CD8-positive, alpha-beta memory T cell (primary cell): ENCODE data around the gene MAP4K1. TPM values are rescaled to one million over a fixed set of nuclear protein-coding genes. Genes with fewer than 3 reads are reported as not detected.
A peak's percentile ranks its signal among the peaks of the same experiment; 100 is the strongest.
"Not testable (repeated sequence)": the region's sequence is repeated elsewhere in the genome, so short reads cannot be mapped to it uniquely, and the experiment has no call there.

Source experiments
- CTCF ChIA-PET: fragments of 350-600 bp; sonication (Branson Sonifier 250); formaldehyde crosslinking; loops from one replicate; lab custom pipeline; 2021; ENCODE audit warnings: antibody characterized with exemption; lab: Charles Lee
- POLR2A ChIA-PET: fragments of 350-600 bp; sonication (Branson Sonifier 250); formaldehyde crosslinking; loops from one replicate; lab custom pipeline; 2021; ENCODE audit warnings: antibody characterized with exemption; lab: Charles Lee
- DNase-seq, 5 donors: peaks; one replicate each; pipeline versions ENCODE4 v3.0.0 to v3.0.0-alpha.2; 2020 to 2022; ENCODE audit warnings: mixed read lengths in 1 of 5
- H3K27ac ChIP-seq: one replicate; pipeline ENCODE4 v1.7.0; 2013; ENCODE audit warnings: low read depth, mild to moderate bottlenecking, low read length, moderate library complexity
- H3K27me3 ChIP-seq: 2 replicates; pipeline ENCODE4 v1.7.0; 2013; ENCODE audit warnings: low read length, mild to moderate bottlenecking; ENCODE audit not compliant: insufficient read depth, poor library complexity, severe bottlenecking
- H3K36me3 ChIP-seq: 2 replicates; pipeline ENCODE4 v1.7.0; 2013; ENCODE audit warnings: mild to moderate bottlenecking, low read length, moderate library complexity; ENCODE audit not compliant: insufficient read depth
- H3K4me1 ChIP-seq: 2 replicates; pipeline ENCODE4 v1.7.0; 2013; ENCODE audit warnings: mild to moderate bottlenecking, low read length, moderate library complexity; ENCODE audit not compliant: insufficient read depth
- H3K4me3 ChIP-seq: 2 replicates; pipeline ENCODE4 v1.7.0; 2013; ENCODE audit warnings: mild to moderate bottlenecking, low read length
- H3K9me3 ChIP-seq: 2 replicates; pipeline ENCODE4 v1.7.0; 2013; ENCODE audit warnings: mild to moderate bottlenecking, low read length
- H3K27ac Mint-ChIP-seq, 8 donors: one replicate each; pipeline ENCODE4 v1.8.0; 2020 to 2021; ENCODE audit warnings: mixed read lengths in 8 of 8, mild to moderate bottlenecking in 6 of 8, inconsistent platforms in 3 of 8, moderate library complexity in 3 of 8
- H3K27me3 Mint-ChIP-seq, 2 donors: one replicate each; pipeline ENCODE4 v1.8.0; 2020 to 2021; ENCODE audit warnings: mixed read lengths in 2 of 2, mild to moderate bottlenecking in 1 of 2, moderate library complexity in 1 of 2
- H3K36me3 Mint-ChIP-seq, 3 donors: one replicate each; pipeline ENCODE4 v1.8.0; 2020 to 2021; ENCODE audit warnings: mixed read lengths in 3 of 3, inconsistent platforms in 1 of 3, mild to moderate bottlenecking in 1 of 3
- H3K4me1 Mint-ChIP-seq, 3 donors: one replicate each; pipeline ENCODE4 v1.8.0; 2020 to 2021; ENCODE audit warnings: mixed read lengths in 3 of 3, inconsistent platforms in 1 of 3, mild to moderate bottlenecking in 1 of 3
- H3K4me3 Mint-ChIP-seq, 7 donors: one replicate each; pipeline ENCODE4 v1.8.0; 2020 to 2021; ENCODE audit warnings: mixed read lengths in 7 of 7, mild to moderate bottlenecking in 6 of 7, moderate library complexity in 4 of 7, inconsistent platforms in 2 of 7
- H3K9me3 Mint-ChIP-seq, 5 donors: one replicate each; pipeline ENCODE4 v1.8.0; 2020 to 2022; ENCODE audit warnings: mixed read lengths in 5 of 5, mild to moderate bottlenecking in 3 of 5, moderate library complexity in 2 of 5, inconsistent platforms in 1 of 5
- polyA plus RNA-seq: library from polyadenylated mRNA; unstranded; fragments of 300-500 nt; fragmentation: Illumina TruSeq; gene quantifications from one replicate; pipeline ENCODE4 v1.2.3, GENCODE V29; 2021
- total RNA-seq, 2 experiments: library from RNA; stranded (reverse); gene quantifications; one replicate each; pipeline ENCODE4 v1.2.3, GENCODE V29; 2021

The MAP4K1 gene
- total and polyA plus RNA-seq, 3 experiments from 2014 or later = 161 to 178 (median 162) TPM

- ChIA-PET POLR2A (interaction anchor here (0.7 to 0.8 kb wide), 5 partner anchors 14 to 302 kb away, joined by 3 to 6 read pairs (median 4); partner anchors contain the start of gene EIF3K), CTCF (interaction anchor here (0.8 to 1.9 kb wide), 5 partner anchors 13 to 78 kb away, joined by 3 to 12 read pairs (median 3); partner anchors contain the start of gene EIF3K)
- peak overlapping the region; percentile 2 to 90 (median 62) for H3K27ac Mint-ChIP-seq
- peak in 2 of 5 donors; percentile 22 to 63 for DNase-seq
- Histone ChIP-seq H3K27ac (no peak overlapping the region), H3K4me3 (no peak overlapping the region), H3K9me3 (no peaks in the 10 kb centered on the region), H3K4me1 (peaks cover 38% of the 10 kb centered on the region), H3K36me3 (no peaks in the 10 kb centered on the region), H3K27me3 (no peaks in the 10 kb centered on the region)
- H3K4me3 Mint-ChIP-seq = peak overlapping the region; percentile 6 to 86 (median 72)
- peaks cover 47 to 73% (median 67%) of the 10 kb centered on the region in 3 donors for H3K4me1 Mint-ChIP-seq
- H3K9me3 Mint-ChIP-seq = no peaks in the 10 kb centered on the region
- no peaks in the 10 kb centered on the region for H3K27me3 Mint-ChIP-seq
- H3K36me3 Mint-ChIP-seq = no peaks in the 10 kb centered on the region
Measured at GRCh38 chr19:38556521-38557174, 61.1 kb downstream of the MAP4K1 start.

- CTCF ChIA-PET = interaction anchor here (1.0 kb wide), 2 partner anchors 10 to 64 kb away, joined by 4 to 5 read pairs; partner anchors contain the start of gene EIF3K
- no peaks in the 10 kb centered on the region for H3K9me3 Mint-ChIP-seq
- H3K36me3 Mint-ChIP-seq = no peaks in the 10 kb centered on the region
- H3K27ac ChIP-seq = no peak overlapping the region
- no peaks in the 10 kb centered on the region for H3K27me3 ChIP-seq
- H3K4me3 Mint-ChIP-seq = peak overlapping the region in 4 of 7 donors; percentile 3 to 51 (median 22)
- peaks cover 49 to 75% (median 67%) of the 10 kb centered on the region in 3 donors for H3K4me1 Mint-ChIP-seq
- H3K27ac Mint-ChIP-seq = peak overlapping the region in 2 of 8 donors; percentile 17 to 31
- no peak overlapping the region for H3K4me3 ChIP-seq
- H3K27me3 Mint-ChIP-seq = no peaks in the 10 kb centered on the region
- no peaks in the 10 kb centered on the region for H3K9me3 ChIP-seq
- DNase-seq = no peak
- no peaks in the 10 kb centered on the region for H3K36me3 ChIP-seq
- POLR2A ChIA-PET = no interaction called here
- peaks cover 40% of the 10 kb centered on the region for H3K4me1 ChIP-seq
Measured at GRCh38 chr19:38555200-38555599, 62.6 kb downstream of the MAP4K1 start.

GRCh38 chr19:38554676-38555141, 63.0 kb downstream of the MAP4K1 start:
- Mint-ChIP-seq H3K27ac (peak overlapping the region in 3 of 8 donors; percentile 4 to 31 (median 17)), H3K9me3 (no peaks in the 10 kb centered on the region), H3K4me3 (peak overlapping the region in 2 of 7 donors; percentile 3 to 51), H3K36me3 (no peaks in the 10 kb centered on the region), H3K4me1 (peaks cover 44 to 72% (median 62%) of the 10 kb centered on the region in 3 donors), H3K27me3 (no peaks in the 10 kb centered on the region)
- DNase-seq = no peak
- Histone ChIP-seq H3K4me1 (peaks cover 35% of the 10 kb centered on the region), H3K9me3 (no peaks in the 10 kb centered on the region), H3K4me3 (no peak overlapping the region), H3K27me3 (no peaks in the 10 kb centered on the region), H3K36me3 (no peaks in the 10 kb centered on the region), H3K27ac (no peak overlapping the region)
- ChIA-PET CTCF (interaction anchor here (3.8 kb wide), 1 partner anchor 63 kb away, joined by 13 read pairs; the partner anchor contains the start of genes EIF3K and MAP4K1), POLR2A (interaction anchor here (0.6 kb wide), 1 partner anchor 16 kb away, joined by 4 read pairs; no protein-coding TSS in a partner anchor)

GRCh38 chr19:38553239-38553638, 64.5 kb downstream of the MAP4K1 start:
- H3K27me3 ChIP-seq, POLR2A ChIA-PET, H3K9me3 ChIP-seq, H3K4me3 ChIP-seq, H3K36me3 Mint-ChIP-seq, H3K9me3 Mint-ChIP-seq, DNase-seq, H3K27ac ChIP-seq, H3K27me3 Mint-ChIP-seq, H3K36me3 ChIP-seq: not testable (repeated sequence)
- CTCF ChIA-PET = interaction anchor here (0.7 to 3.8 kb wide), 3 partner anchors 38 to 65 kb away, joined by 3 to 13 read pairs (median 7); partner anchors contain the start of genes EIF3K and MAP4K1
- Mint-ChIP-seq H3K4me3 (peak overlapping the region in 1 of 7 donors; percentile 26), H3K27ac (peak overlapping the region in 1 of 8 donors; percentile 7), H3K4me1 (peaks cover 35 to 61% (median 49%) of the 10 kb centered on the region in 3 donors)
- peaks cover 26% of the 10 kb centered on the region for H3K4me1 ChIP-seq

- Mint-ChIP-seq H3K4me3 (peak overlapping the region; percentile 23 to 84 (median 46)), H3K9me3 (no peaks in the 10 kb centered on the region), H3K4me1 (peaks cover 23 to 45% (median 35%) of the 10 kb centered on the region in 3 donors), H3K27me3 (no peaks in the 10 kb centered on the region), H3K27ac (peak overlapping the region in 7 of 8 donors; percentile 15 to 83 (median 59)), H3K36me3 (no peaks in the 10 kb centered on the region)
- Histone ChIP-seq H3K27ac (no peak overlapping the region), H3K36me3 (no peaks in the 10 kb centered on the region), H3K4me3 (no peak overlapping the region), H3K4me1 (peaks cover 14% of the 10 kb centered on the region), H3K27me3 (no peaks in the 10 kb centered on the region), H3K9me3 (no peaks in the 10 kb centered on the region)
- POLR2A ChIA-PET = no interaction called here
- DNase-seq = no peak
- CTCF ChIA-PET = interaction anchor here (0.7 to 3.8 kb wide), 4 partner anchors 36 to 83 kb away, joined by 3 to 13 read pairs (median 6); partner anchors contain the start of genes EIF3K and MAP4K1
Measured at GRCh38 chr19:38551450-38551813, 66.3 kb downstream of the MAP4K1 start.

- DNase-seq = no peak
- CTCF ChIA-PET = no interaction called here
- H3K27ac ChIP-seq = no peak overlapping the region
- no peaks in the 10 kb centered on the region for H3K9me3 ChIP-seq
- no peak overlapping the region for H3K4me3 ChIP-seq
- Mint-ChIP-seq H3K9me3 (no peaks in the 10 kb centered on the region), H3K4me3 (no peak overlapping the region), H3K27ac (no peak overlapping the region), H3K27me3 (no peaks in the 10 kb centered on the region), H3K4me1 (peaks cover 20 to 41% (median 31%) of the 10 kb centered on the region in 3 donors), H3K36me3 (no peaks in the 10 kb centered on the region)
- no peaks in the 10 kb centered on the region for H3K27me3 ChIP-seq
- POLR2A ChIA-PET = no interaction called here
- H3K36me3 ChIP-seq = no peaks in the 10 kb centered on the region
- peaks cover 11% of the 10 kb centered on the region for H3K4me1 ChIP-seq
Measured at GRCh38 chr19:38550376-38550775, 67.4 kb downstream of the MAP4K1 start.

GRCh38 chr19:38549942-38550341, 67.8 kb downstream of the MAP4K1 start:
- no peak overlapping the region for H3K4me3 Mint-ChIP-seq
- CTCF ChIA-PET = no interaction called here
- Histone ChIP-seq H3K4me1 (peaks cover 12% of the 10 kb centered on the region), H3K27me3 (no peaks in the 10 kb centered on the region), H3K4me3 (no peak overlapping the region), H3K9me3 (no peaks in the 10 kb centered on the region), H3K27ac (no peak overlapping the region), H3K36me3 (no peaks in the 10 kb centered on the region)
- peaks cover 18 to 41% (median 31%) of the 10 kb centered on the region in 3 donors for H3K4me1 Mint-ChIP-seq
- no peaks in the 10 kb centered on the region for H3K9me3 Mint-ChIP-seq
- DNase-seq = no peak
- no peaks in the 10 kb centered on the region for H3K27me3 Mint-ChIP-seq
- POLR2A ChIA-PET = no interaction called here
- no peak overlapping the region for H3K27ac Mint-ChIP-seq
- no peaks in the 10 kb centered on the region for H3K36me3 Mint-ChIP-seq

- Mint-ChIP-seq H3K4me1 (peaks cover 24 to 41% (median 33%) of the 10 kb centered on the region in 3 donors), H3K36me3 (no peaks in the 10 kb centered on the region), H3K27me3 (peaks cover 0 to 2% of the 10 kb centered on the region in 2 donors), H3K4me3 (no peak overlapping the region), H3K27ac (no peak overlapping the region), H3K9me3 (no peaks in the 10 kb centered on the region)
- peaks cover 18% of the 10 kb centered on the region for H3K4me1 ChIP-seq
- POLR2A ChIA-PET = no interaction called here
- H3K36me3 ChIP-seq = no peaks in the 10 kb centered on the region
- H3K4me3 ChIP-seq = no peak overlapping the region
- H3K9me3 ChIP-seq = no peaks in the 10 kb centered on the region
- DNase-seq = no peak
- H3K27me3 ChIP-seq = no peaks in the 10 kb centered on the region
- CTCF ChIA-PET = no interaction called here
- H3K27ac ChIP-seq = no peak overlapping the region
Measured at GRCh38 chr19:38549061-38549460, 68.7 kb downstream of the MAP4K1 start.
